Measurements from ENCODE around the gene SESN3. TPM values are rescaled to one million over a fixed set of nuclear protein-coding genes. Genes with fewer than 3 reads are reported as not detected.

SESN3 gene
- total and polyA plus RNA-seq, 2 experiments from 2014 or later = 2.9 to 19.2 TPM

DNA sequence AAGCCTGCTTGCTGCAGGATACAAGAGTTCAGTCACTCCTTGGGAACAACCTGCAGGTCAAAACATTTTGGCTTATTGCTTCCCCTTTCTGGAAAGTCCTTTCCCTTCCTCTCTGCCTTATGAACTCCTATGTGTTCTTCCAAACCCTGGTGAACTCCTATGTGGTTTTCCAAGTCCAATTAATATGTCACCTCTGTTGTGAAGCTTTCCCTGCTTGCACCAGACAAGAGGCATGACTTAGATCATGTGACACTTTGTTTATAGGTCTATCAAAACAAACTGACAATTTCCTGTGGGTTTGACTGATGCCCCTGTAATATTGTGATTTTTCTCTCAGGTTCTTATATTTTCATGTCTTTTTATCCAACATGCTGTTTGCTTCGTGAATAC is 77.2 kb downstream of the SESN3 start:
- Histone ChIP-seq H3K9me2 (ENCODE audit: insufficient read depth) (no peaks in the 10 kb centered on the region), H3K27ac (no peak overlapping the region), H3K4me3 (no peak overlapping the region), H3K36me3 (ENCODE audit: low read depth) (no peaks in the 10 kb centered on the region), H4K20me1 (ENCODE audit: insufficient read depth) (no peaks in the 10 kb centered on the region), H3K9me3 (ENCODE audit: low read depth) (no peaks in the 10 kb centered on the region), H3K79me2 (ENCODE audit: insufficient read depth) (no peaks in the 10 kb centered on the region), H3K27me3 (replicated peaks; ENCODE audit: insufficient read depth) (no peaks in the 10 kb centered on the region), H3K4me1 (ENCODE audit: insufficient read depth) (peaks cover 5% of the 10 kb centered on the region; the same call in 1 of the 2 replicates), H3K4me2 (ENCODE audit: unreplicated experiment) (no peak overlapping the region), H3K9ac (no peak overlapping the region), H3F3A (ENCODE audit: insufficient read depth) (peaks cover 9% of the 10 kb centered on the region; the same call in 1 of the 2 replicates), H2AFZ (no peak overlapping the region)
- 93 to 100% methylated on average over 1 of the region's 1 CpG for WGBS, 2 experiments (ENCODE audit: low coverage in 1 of 2, low lambda C conversion rate in 2 of 2, missing lambda C conversion rate in 2 of 2)
- TF ChIP-seq EZH2phosphoT487 (IDR thresholded peaks at IDR 0.05; ENCODE audit: insufficient read depth, low read depth) = no peak
- TF ChIP-seq EZH2 (IDR thresholded peaks at IDR 0.05; ENCODE audit: insufficient read depth, poor library complexity, severe bottlenecking) = no peak
- no peak for DNase-seq
- in situ Hi-C loops (cut with MboI) = loop anchor here (5.0 to 25.0 kb wide), 3 partner anchors 553 to 1233 kb away; partner anchors contain the start of genes CCDC82 and JRKL

DNA sequence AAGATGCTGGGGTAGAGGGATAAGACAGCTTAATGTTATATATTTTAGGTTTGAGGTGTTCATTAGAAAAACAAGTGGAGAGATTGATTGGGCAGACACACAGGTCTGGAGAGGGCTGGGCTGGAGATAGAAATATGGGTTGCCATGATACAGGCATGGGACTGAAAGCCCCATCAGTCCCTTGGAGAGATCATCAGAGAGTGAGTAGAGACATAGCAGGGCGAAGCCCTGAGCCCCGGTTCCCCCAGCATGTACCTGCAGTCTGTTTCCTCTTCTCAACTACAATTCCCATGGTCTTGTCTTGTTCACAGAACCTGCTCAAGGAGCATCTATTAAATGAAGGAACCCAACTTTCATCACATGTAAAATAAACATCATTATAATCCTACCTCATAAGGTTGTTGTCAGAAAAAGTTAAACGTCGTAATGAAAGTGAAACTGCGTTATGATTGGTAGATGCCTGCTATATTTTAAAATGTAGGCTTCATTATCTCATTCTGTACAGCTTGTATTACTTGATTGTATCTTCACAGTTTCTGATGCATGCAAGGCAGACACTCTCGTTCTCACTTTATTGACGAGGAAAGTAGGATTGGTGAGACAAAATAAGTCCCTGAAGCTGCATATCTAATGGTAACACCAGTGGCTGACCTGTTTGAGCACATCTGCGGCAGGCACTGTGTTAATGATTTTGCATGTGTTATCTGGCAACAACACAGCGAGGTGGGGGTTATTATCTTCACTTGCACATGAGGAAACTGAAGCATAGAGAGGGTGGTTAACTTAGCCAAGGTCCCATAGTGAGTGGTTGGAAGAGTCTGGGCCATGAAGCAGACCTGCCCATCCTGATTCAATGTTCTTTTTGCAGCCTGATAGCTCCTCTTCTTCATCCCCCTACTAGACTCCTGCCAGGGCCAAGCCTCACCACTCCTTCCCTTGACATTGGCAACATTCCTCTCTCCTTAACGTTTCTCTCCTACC is 77.8 kb downstream of the SESN3 start:
- H2AFZ ChIP-seq = no peak overlapping the region
- H3K9me2 ChIP-seq (ENCODE audit: insufficient read depth) = no peaks in the 10 kb centered on the region
- no peak overlapping the region for H3K4me3 ChIP-seq
- H3K4me1 ChIP-seq (ENCODE audit: insufficient read depth) = peaks cover 12% of the 10 kb centered on the region
- H3F3A ChIP-seq (ENCODE audit: insufficient read depth) = peaks cover 14% of the 10 kb centered on the region
- no peak for DNase-seq
- H3K9me3 ChIP-seq (ENCODE audit: low read depth) = no peaks in the 10 kb centered on the region
- no peaks in the 10 kb centered on the region for H3K36me3 ChIP-seq (ENCODE audit: low read depth)
- H3K27ac ChIP-seq = no peak overlapping the region
- no peaks in the 10 kb centered on the region for H4K20me1 ChIP-seq (ENCODE audit: insufficient read depth)
- H3K9ac ChIP-seq = no peak overlapping the region
- H3K27me3 ChIP-seq (replicated peaks; ENCODE audit: insufficient read depth) = no peaks in the 10 kb centered on the region
- in situ Hi-C loops (cut with MboI) = loop anchor here (5.0 to 25.0 kb wide), 3 partner anchors 554 to 1234 kb away; partner anchors contain the start of genes CCDC82 and JRKL
- WGBS, 2 experiments (ENCODE audit: low coverage in 1 of 2, low lambda C conversion rate in 2 of 2, missing lambda C conversion rate in 2 of 2) = 84 to 86% methylated on average over 10 of the region's 10 CpGs
- no peaks in the 10 kb centered on the region for H3K79me2 ChIP-seq (ENCODE audit: insufficient read depth)
- no peak for TF ChIP-seq EZH2 (IDR thresholded peaks at IDR 0.05; ENCODE audit: insufficient read depth, poor library complexity, severe bottlenecking)
- TF ChIP-seq EZH2phosphoT487 (IDR thresholded peaks at IDR 0.05; ENCODE audit: insufficient read depth, low read depth) = no peak
- H3K4me2 ChIP-seq (ENCODE audit: unreplicated experiment) = no peak overlapping the region

DNA sequence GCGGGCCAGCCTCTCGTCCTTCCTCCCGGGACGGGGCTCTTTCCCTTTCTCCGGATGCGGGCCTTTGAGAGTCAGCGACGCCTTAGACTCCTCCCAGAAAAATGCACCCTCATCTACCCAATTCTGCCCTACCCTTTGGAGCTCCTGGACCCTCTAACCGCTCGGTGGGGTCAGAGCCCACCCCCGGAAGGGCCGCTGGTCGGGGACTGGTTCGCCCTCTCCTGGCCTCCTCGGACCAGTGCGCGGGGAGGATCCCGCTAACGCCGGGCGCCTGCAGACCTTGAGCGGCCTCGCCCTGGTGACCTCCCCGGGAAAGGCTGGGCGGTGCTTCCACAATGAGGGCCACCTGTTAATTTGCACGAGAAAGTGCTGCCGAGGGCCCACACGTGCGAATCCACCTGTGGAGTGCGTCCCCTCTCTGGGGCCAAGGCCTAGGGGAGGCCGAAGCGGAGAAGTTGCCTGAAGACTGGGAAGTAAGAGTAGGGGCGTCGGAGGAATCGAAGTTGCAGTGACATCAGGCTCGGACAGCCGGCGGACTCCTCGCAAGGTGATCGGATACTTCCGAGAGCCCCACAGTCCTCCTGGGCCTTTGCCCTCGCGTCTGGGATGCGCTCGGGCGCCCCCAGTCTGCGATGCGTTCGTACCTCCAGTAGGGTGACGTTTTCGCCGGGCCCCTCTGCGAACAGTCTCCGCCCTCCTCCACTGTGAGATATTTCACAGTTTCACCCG is 79.9 kb downstream of the SESN3 start:
- DNase-seq = peak; percentile 97
- peak overlapping the region; percentile 75 for H3K9ac ChIP-seq
- 0 out of 2 replicates have a peak overlapping the region, but pooled peaks have one; percentile 17 for H3K27ac ChIP-seq
- TF ChIP-seq EZH2phosphoT487 (IDR thresholded peaks at IDR 0.05; ENCODE audit: insufficient read depth, low read depth) = no peak
- TF ChIP-seq EZH2 (IDR thresholded peaks at IDR 0.05; ENCODE audit: insufficient read depth, poor library complexity, severe bottlenecking) = no peak
- peak overlapping the region; percentile 74 for H3K4me3 ChIP-seq
- H2AFZ ChIP-seq = peak overlapping the region; percentile 97
- no peaks in the 10 kb centered on the region for H3K36me3 ChIP-seq (ENCODE audit: low read depth)
- H3K27me3 ChIP-seq (replicated peaks; ENCODE audit: insufficient read depth) = no peaks in the 10 kb centered on the region
- 2 to 3% methylated on average over 53 to 55 of the region's 55 CpGs for WGBS, 2 experiments (ENCODE audit: low coverage in 1 of 2, low lambda C conversion rate in 2 of 2, missing lambda C conversion rate in 2 of 2)
- peak overlapping the region; percentile 78 for H3K4me2 ChIP-seq (ENCODE audit: unreplicated experiment)
- H4K20me1 ChIP-seq (ENCODE audit: insufficient read depth) = no peaks in the 10 kb centered on the region
- in situ Hi-C loops (cut with MboI) = loop anchor here (5.0 to 25.0 kb wide), 3 partner anchors 556 to 1236 kb away; partner anchors contain the start of genes CCDC82 and JRKL
- no peaks in the 10 kb centered on the region for H3K79me2 ChIP-seq (ENCODE audit: insufficient read depth)
- H3K4me1 ChIP-seq (ENCODE audit: insufficient read depth) = peaks cover 28% of the 10 kb centered on the region
- H3K9me3 ChIP-seq (ENCODE audit: low read depth) = no peaks in the 10 kb centered on the region
- peaks cover 32% of the 10 kb centered on the region for H3F3A ChIP-seq (ENCODE audit: insufficient read depth)
- H3K9me2 ChIP-seq (ENCODE audit: insufficient read depth) = no peaks in the 10 kb centered on the region

Data from GM23248 (cell line).